CD4-positive, CD25-positive, alpha-beta regulatory T cell (primary cell): ENCODE data around the gene SCIMP. TPM values are rescaled to one million over a fixed set of nuclear protein-coding genes. Genes with fewer than 3 reads are reported as not detected.
A peak's percentile ranks its signal among the peaks of the same experiment; 100 is the strongest.

Experiments used
- ATAC-seq, 2 donors: fragments of 150-1000 bp; cut with Tn5 transposase; one replicate each; pipeline ENCODE4 v1.10.0; 2021; ENCODE audit warnings: low read depth in 2 of 2, moderate number of reproducible peaks in 2 of 2, moderate library complexity in 1 of 2
- DNase-seq, 3 donors: peaks; one replicate each; pipeline versions ENCODE4 v3.0.0 to v3.0.0-alpha.2; 2012 to 2022; ENCODE audit warnings: mixed read lengths in 1 of 3
- H3K27ac ChIP-seq: one replicate; pipeline ENCODE4 v1.7.0; 2013; ENCODE audit warnings: mild to moderate bottlenecking, low read length; ENCODE audit not compliant: insufficient read depth, poor library complexity, severe bottlenecking
- H3K27me3 ChIP-seq: one replicate; pipeline ENCODE4 v1.7.0; 2013; ENCODE audit warnings: low read length; ENCODE audit not compliant: control insufficient read depth, insufficient read depth
- H3K36me3 ChIP-seq: one replicate; pipeline ENCODE4 v1.7.0; 2013; ENCODE audit warnings: mild to moderate bottlenecking, low read length, moderate library complexity; ENCODE audit not compliant: control insufficient read depth, insufficient read depth
- H3K4me1 ChIP-seq: 2 replicates; pipeline ENCODE4 v1.7.0; 2013; ENCODE audit warnings: mild to moderate bottlenecking, low read length; ENCODE audit not compliant: insufficient read depth, control insufficient read depth, poor library complexity, severe bottlenecking
- H3K4me3 ChIP-seq: one replicate; pipeline ENCODE4 v1.7.0; 2013; ENCODE audit warnings: low read depth, mild to moderate bottlenecking, low read length, moderate library complexity
- H3K9me3 ChIP-seq, 2 experiments: 1 replicate in 1 of 2; 2 replicates in 1 of 2; pipeline ENCODE4 v1.7.0; 2013; ENCODE audit warnings: low read length in 2 of 2, mild to moderate bottlenecking in 1 of 2, moderate library complexity in 1 of 2; ENCODE audit not compliant: control insufficient read depth in 2 of 2
- H3K27ac Mint-ChIP-seq, 3 donors: one replicate each; pipeline ENCODE4 v1.8.0; 2020 to 2022; ENCODE audit warnings: mild to moderate bottlenecking in 3 of 3, mixed read lengths in 3 of 3, moderate library complexity in 2 of 3
- H3K27me3 Mint-ChIP-seq: one replicate; pipeline ENCODE4 v1.8.0; 2022; ENCODE audit warnings: mild to moderate bottlenecking, mixed read lengths
- H3K36me3 Mint-ChIP-seq: one replicate; pipeline ENCODE4 v1.8.0; 2020; ENCODE audit warnings: mixed read lengths
- H3K4me1 Mint-ChIP-seq, 4 donors: one replicate each; pipeline ENCODE4 v1.8.0; 2020 to 2022; ENCODE audit warnings: mixed read lengths in 4 of 4, mild to moderate bottlenecking in 1 of 4
- H3K4me3 Mint-ChIP-seq, 4 donors: one replicate each; pipeline ENCODE4 v1.8.0; 2020 to 2022; ENCODE audit warnings: mild to moderate bottlenecking in 4 of 4, mixed read lengths in 4 of 4, moderate library complexity in 3 of 4
- H3K9me3 Mint-ChIP-seq, 7 donors: one replicate each; pipeline ENCODE4 v1.8.0; 2020 to 2022; ENCODE audit warnings: mixed read lengths in 7 of 7, mild to moderate bottlenecking in 3 of 7, moderate library complexity in 2 of 7
- polyA plus RNA-seq, 4 donors: library from polyadenylated mRNA; unstranded; fragments of 300-500 nt; fragmentation: Illumina TruSeq; gene quantifications; one replicate each; pipeline ENCODE4 v1.2.3, GENCODE V29; 2021
- total RNA-seq: library from RNA; stranded (reverse); gene quantifications from one replicate; pipeline ENCODE4 v1.2.3, GENCODE V29; 2022

Gene SCIMP
- total and polyA plus RNA-seq, 5 donors from 2014 or later = 0.19 to 1.2 (median 0.29) TPM; not detected in 1

- no peaks in the 10 kb centered on the region for H3K36me3 ChIP-seq
- H3K27me3 ChIP-seq = no peaks in the 10 kb centered on the region
- H3K27ac ChIP-seq = no peak overlapping the region
- peaks cover 37% of the 10 kb centered on the region for H3K36me3 Mint-ChIP-seq
- ATAC-seq (no peak), DNase-seq (no peak)
- H3K4me3 Mint-ChIP-seq = peak overlapping the region in 1 of 4 donors; percentile 36
- peaks cover 0 to 25% (median 5%) of the 10 kb centered on the region in 4 donors for H3K4me1 Mint-ChIP-seq
- peak overlapping the region in 2 of 3 donors; percentile 64 to 78 for H3K27ac Mint-ChIP-seq
- no peaks in the 10 kb centered on the region for H3K9me3 Mint-ChIP-seq
- no peak overlapping the region for H3K4me3 ChIP-seq
- no peaks in the 10 kb centered on the region for H3K4me1 ChIP-seq
- H3K27me3 Mint-ChIP-seq = no peaks in the 10 kb centered on the region
- H3K9me3 ChIP-seq = no peaks in the 10 kb centered on the region
Observed at GRCh38 chr17:5211458-5211857, 23.2 kb downstream of the SCIMP start.

- H3K27ac ChIP-seq = no peak overlapping the region
- DNase-seq (no peak), ATAC-seq (no peak)
- no peaks in the 10 kb centered on the region for H3K36me3 ChIP-seq
- H3K27me3 Mint-ChIP-seq = no peaks in the 10 kb centered on the region
- H3K4me3 Mint-ChIP-seq = peak overlapping the region in 2 of 4 donors; percentile 30 to 59
- no peaks in the 10 kb centered on the region for H3K9me3 ChIP-seq
- H3K4me1 ChIP-seq = no peaks in the 10 kb centered on the region
- H3K27ac Mint-ChIP-seq = peak overlapping the region; percentile 6 to 78 (median 64)
- H3K36me3 Mint-ChIP-seq = peaks cover 37% of the 10 kb centered on the region
- H3K4me3 ChIP-seq = no peak overlapping the region
- no peaks in the 10 kb centered on the region for H3K27me3 ChIP-seq
- H3K4me1 Mint-ChIP-seq = peaks cover 0 to 25% (median 5%) of the 10 kb centered on the region in 4 donors
- H3K9me3 Mint-ChIP-seq = no peaks in the 10 kb centered on the region
Observed at GRCh38 chr17:5210614-5211252, 23.9 kb downstream of the SCIMP start.

- Mint-ChIP-seq H3K27ac (peak overlapping the region in 1 of 3 donors; percentile 64), H3K36me3 (peaks cover 37% of the 10 kb centered on the region), H3K4me3 (peak overlapping the region in 1 of 4 donors; percentile 50), H3K9me3 (no peaks in the 10 kb centered on the region), H3K4me1 (peaks cover 0 to 25% (median 5%) of the 10 kb centered on the region in 4 donors), H3K27me3 (no peaks in the 10 kb centered on the region)
- DNase-seq = no peak
- no peak overlapping the region for H3K27ac ChIP-seq
- H3K4me3 ChIP-seq = no peak overlapping the region
- no peak for ATAC-seq
- no peaks in the 10 kb centered on the region for H3K27me3 ChIP-seq
- H3K9me3 ChIP-seq = no peaks in the 10 kb centered on the region
- H3K4me1 ChIP-seq = no peaks in the 10 kb centered on the region
- no peaks in the 10 kb centered on the region for H3K36me3 ChIP-seq
Observed at GRCh38 chr17:5210091-5210490, 24.6 kb downstream of the SCIMP start.

GRCh38 chr17:5209396-5209795, 25.3 kb downstream of the SCIMP start:
- H3K27me3 Mint-ChIP-seq = no peaks in the 10 kb centered on the region
- H3K27ac Mint-ChIP-seq = no peak overlapping the region
- H3K36me3 Mint-ChIP-seq = peaks cover 33% of the 10 kb centered on the region
- ATAC-seq = no peak
- H3K4me1 ChIP-seq = no peaks in the 10 kb centered on the region
- H3K27me3 ChIP-seq = no peaks in the 10 kb centered on the region
- H3K9me3 ChIP-seq = no peaks in the 10 kb centered on the region
- no peak overlapping the region for H3K4me3 Mint-ChIP-seq
- H3K27ac ChIP-seq = no peak overlapping the region
- H3K36me3 ChIP-seq = no peaks in the 10 kb centered on the region
- H3K4me1 Mint-ChIP-seq = peaks cover 0 to 25% (median 5%) of the 10 kb centered on the region in 4 donors
- no peaks in the 10 kb centered on the region for H3K9me3 Mint-ChIP-seq
- no peak for DNase-seq
- no peak overlapping the region for H3K4me3 ChIP-seq

- Histone ChIP-seq H3K4me1 (no peaks in the 10 kb centered on the region), H3K36me3 (no peaks in the 10 kb centered on the region), H3K27ac (no peak overlapping the region), H3K27me3 (no peaks in the 10 kb centered on the region), H3K4me3 (no peak overlapping the region), H3K9me3 (no peaks in the 10 kb centered on the region)
- DNase-seq (no peak), ATAC-seq (no peak)
- Mint-ChIP-seq H3K4me1 (peaks cover 0 to 7% (median under 1%) of the 10 kb centered on the region in 4 donors), H3K27me3 (no peaks in the 10 kb centered on the region), H3K9me3 (no peaks in the 10 kb centered on the region), H3K36me3 (peaks cover 13% of the 10 kb centered on the region), H3K4me3 (no peak overlapping the region), H3K27ac (no peak overlapping the region)
Observed at GRCh38 chr17:5203908-5204294, 30.8 kb downstream of the SCIMP start.

- H3K27ac ChIP-seq = no peak overlapping the region
- Mint-ChIP-seq H3K27me3 (no peaks in the 10 kb centered on the region), H3K4me3 (no peak overlapping the region), H3K9me3 (no peaks in the 10 kb centered on the region), H3K4me1 (peaks cover 0 to 7% (median 3%) of the 10 kb centered on the region in 4 donors), H3K27ac (peak overlapping the region in 2 of 3 donors; percentile 20 to 32), H3K36me3 (peaks cover 9% of the 10 kb centered on the region)
- H3K9me3 ChIP-seq = no peaks in the 10 kb centered on the region
- ATAC-seq = no peak
- H3K4me1 ChIP-seq = no peaks in the 10 kb centered on the region
- no peaks in the 10 kb centered on the region for H3K27me3 ChIP-seq
- no peak for DNase-seq
- no peaks in the 10 kb centered on the region for H3K36me3 ChIP-seq
- H3K4me3 ChIP-seq = no peak overlapping the region
Observed at GRCh38 chr17:5203178-5203907, 31.3 kb downstream of the SCIMP start.

- H3K36me3 Mint-ChIP-seq = no peaks in the 10 kb centered on the region
- Histone ChIP-seq H3K4me1 (no peaks in the 10 kb centered on the region), H3K27ac (no peak overlapping the region), H3K9me3 (no peaks in the 10 kb centered on the region), H3K27me3 (no peaks in the 10 kb centered on the region), H3K4me3 (no peak overlapping the region), H3K36me3 (no peaks in the 10 kb centered on the region)
- no peak overlapping the region for H3K4me3 Mint-ChIP-seq
- no peaks in the 10 kb centered on the region for H3K27me3 Mint-ChIP-seq
- ATAC-seq (no peak), DNase-seq (no peak)
- no peaks in the 10 kb centered on the region for H3K9me3 Mint-ChIP-seq
- peaks cover 0 to 13% (median 10%) of the 10 kb centered on the region in 4 donors for H3K4me1 Mint-ChIP-seq
- H3K27ac Mint-ChIP-seq = no peak overlapping the region
Observed at GRCh38 chr17:5201011-5201410, 33.6 kb downstream of the SCIMP start.
